GM18505 (cell line): ENCODE data around the gene CFTR.

Source experiments
- ATAC-seq: cut with Tn5 transposase; IDR thresholded peaks from one replicate; pipeline ENCODE4 v1.9.1; 2021; ENCODE audit not compliant: unreplicated experiment
- POLR2A ChIP-seq: IDR thresholded peaks from 4 replicates; pipeline ENCODE4 v1.6.1; 2011; ENCODE audit warnings: borderline replicate concordance; ENCODE audit not compliant: insufficient read depth, insufficient read length; ENCODE audit errors: extremely low read depth

CFTR gene

GRCh38 chr7:117652943-117653680, 173.3 kb downstream of the CFTR start:
- TF ChIP-seq POLR2A = no peak
- ATAC-seq = no peak

- TF ChIP-seq POLR2A = no peak
- no peak for ATAC-seq
Observed at GRCh38 chr7:117654780-117655179, 175.0 kb downstream of the CFTR start.

- no peak for TF ChIP-seq POLR2A
Observed at GRCh38 chr7:117656806-117657205, 177.0 kb downstream of the CFTR start.

GRCh38 chr7:117659531-117660011, 179.7 kb downstream of the CFTR start:
- no peak for TF ChIP-seq POLR2A
- no peak for ATAC-seq

More at GRCh38 chr7:117656806-117657205, 177.0 kb downstream of the CFTR start:
- ATAC-seq = no peak

- no peak for ATAC-seq
- no peak for TF ChIP-seq POLR2A
Observed at GRCh38 chr7:117661328-117661727, 181.5 kb downstream of the CFTR start.

GRCh38 chr7:117664047-117664446, 184.2 kb downstream of the CFTR start:
- TF ChIP-seq POLR2A = no peak
- no peak for ATAC-seq

GRCh38 chr7:117665368-117665767, 185.5 kb downstream of the CFTR start:
- no peak for ATAC-seq
- no peak for TF ChIP-seq POLR2A

GRCh38 chr7:117666031-117666430, 186.2 kb downstream of the CFTR start:
- ATAC-seq = no peak
- no peak for TF ChIP-seq POLR2A

GRCh38 chr7:117666689-117667088, 186.9 kb downstream of the CFTR start:
- no peak for ATAC-seq
- no peak for TF ChIP-seq POLR2A

GRCh38 chr7:117667456-117667855, 187.6 kb downstream of the CFTR start:
- TF ChIP-seq POLR2A = no peak

GRCh38 chr7:117669818-117670217, 190.0 kb downstream of the CFTR start:
- no peak for TF ChIP-seq POLR2A
- no peak for ATAC-seq

More at GRCh38 chr7:117667456-117667855, 187.6 kb downstream of the CFTR start:
- no peak for ATAC-seq

- TF ChIP-seq POLR2A = no peak
- ATAC-seq = no peak
Observed at GRCh38 chr7:117672453-117672852, 192.6 kb downstream of the CFTR start.

- no peak for TF ChIP-seq POLR2A
- ATAC-seq = no peak
Observed at GRCh38 chr7:117673367-117673766, 193.5 kb downstream of the CFTR start.

GRCh38 chr7:117673839-117674238, 194.0 kb downstream of the CFTR start:
- no peak for TF ChIP-seq POLR2A
- no peak for ATAC-seq
